GM18520 (cell line): Measurements from ENCODE around the gene TAS2R46.
"Not testable (repeated sequence)": the region's sequence is repeated elsewhere in the genome, so short reads cannot be mapped to it uniquely, and the experiment has no call there.

ENCODE experiments used
- ATAC-seq: cut with Tn5 transposase; IDR thresholded peaks from one replicate; pipeline ENCODE4 v1.9.1; 2021; ENCODE audit not compliant: unreplicated experiment

TAS2R46 gene

GRCh38 chr12:11039171-11039570, 22.9 kb downstream of the TAS2R46 start:
- no peak for ATAC-seq

GRCh38 chr12:11033959-11034358, 28.1 kb downstream of the TAS2R46 start:
- ATAC-seq: not testable (repeated sequence)

GRCh38 chr12:11031307-11031706, 30.8 kb downstream of the TAS2R46 start, which contains the start of gene TAS2R31:
TAS2R31 (minus strand) TSS chr12:11031407; CDS start chr12:11031335, 72 bp downstream.
- no peak for ATAC-seq

DNA sequence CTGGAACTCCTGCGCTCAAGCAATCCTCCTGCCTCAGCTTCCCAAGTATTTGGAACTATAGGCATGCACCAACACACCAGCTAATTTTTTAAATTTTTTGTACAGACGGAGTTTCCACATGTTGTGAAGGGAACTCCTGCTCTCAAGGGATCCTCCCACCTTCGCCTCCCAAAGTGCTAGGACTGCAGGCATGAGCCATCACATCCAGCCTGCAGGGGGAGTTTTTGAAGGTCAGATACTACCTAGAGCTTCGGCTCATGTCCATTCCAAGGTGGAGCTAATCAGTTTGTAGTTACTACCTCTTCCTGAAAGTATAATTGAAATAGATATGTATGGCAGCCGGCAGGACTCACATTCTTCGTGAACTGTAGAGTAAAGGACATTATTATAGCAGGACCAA, 36.0 kb downstream of the TAS2R46 start:
- ATAC-seq: no peak

GRCh38 chr12:11023387-11023786, 38.7 kb downstream of the TAS2R46 start:
- ATAC-seq: no peak

- ATAC-seq: no peak
Measured at GRCh38 chr12:11022520-11022919, 39.6 kb downstream of the TAS2R46 start, which contains the start of gene TAS2R19. TAS2R19 (minus strand) TSS chr12:11022620; CDS start chr12:11022571, 49 bp downstream.

- ATAC-seq: no peak
Measured at GRCh38 chr12:11016937-11017336, 45.2 kb downstream of the TAS2R46 start.

DNA sequence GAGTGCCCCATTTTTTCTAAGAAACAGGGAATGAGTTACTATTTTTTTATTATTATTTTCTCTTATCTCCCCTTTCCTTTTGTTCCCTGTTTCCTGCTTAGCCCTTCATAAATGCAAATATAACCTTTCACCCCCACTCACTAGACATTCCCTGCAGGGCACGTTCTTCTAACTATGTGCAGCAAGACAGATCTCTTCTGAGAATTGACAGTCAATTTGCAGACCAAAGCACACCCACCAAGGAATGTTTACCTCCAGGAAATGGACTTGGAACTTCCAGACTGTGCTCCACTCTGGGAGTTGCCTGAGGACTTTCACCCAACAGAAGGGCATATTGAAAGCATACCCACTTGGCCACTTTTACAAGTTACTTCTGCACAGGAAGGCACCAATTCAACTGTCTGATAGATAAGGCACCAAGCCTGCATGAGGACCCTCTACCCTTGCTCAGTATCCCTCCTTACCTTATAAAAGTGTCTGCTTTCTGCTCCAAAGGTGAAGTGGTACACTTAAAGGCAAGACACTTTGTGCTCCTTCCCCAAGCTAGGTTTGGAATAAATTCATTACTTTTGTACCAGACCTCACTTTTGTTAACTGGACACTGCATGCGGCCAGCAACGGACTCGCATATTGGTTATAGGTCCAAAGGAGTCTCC, 46.2 kb downstream of the TAS2R46 start:
- ATAC-seq: no peak

GRCh38 chr12:11014234-11014633, 47.9 kb downstream of the TAS2R46 start:
- no peak for ATAC-seq
